AG09309 (cell line): ENCODE data around the gene PLCXD3.

Experiments used
- DNase-seq: peaks from one replicate; pipeline ENCODE4 v3.0.0-alpha.2; 2010; ENCODE audit warnings: low read depth
- H3K4me3 ChIP-seq: 2 replicates; pipeline ENCODE4 v1.5.1; 2011; ENCODE audit warnings: mild to moderate bottlenecking, low read depth, low read length, moderate library complexity; ENCODE audit not compliant: control insufficient read depth
- CTCF ChIP-seq: IDR thresholded peaks from 2 replicates; pipeline ENCODE4 v1.5.1; 2011; ENCODE audit warnings: mild to moderate bottlenecking, low read depth, low read length, inconsistent platforms; ENCODE audit not compliant: insufficient read depth, control insufficient read depth; ENCODE audit errors: missing control alignments

Gene PLCXD3

GRCh38 chr5:41410737-41411136 lies 99.7 kb downstream of the PLCXD3 start:
- no peak for DNase-seq

GRCh38 chr5:41410307-41410706 lies 100.1 kb downstream of the PLCXD3 start:
- no peak overlapping the region for H3K4me3 ChIP-seq
- no peak for TF ChIP-seq CTCF
- no peak for DNase-seq

More at GRCh38 chr5:41410737-41411136, 99.7 kb downstream of the PLCXD3 start:
- no peak for TF ChIP-seq CTCF
- H3K4me3 ChIP-seq: no peak overlapping the region

GRCh38 chr5:41408676-41409443 lies 101.5 kb downstream of the PLCXD3 start:
- no peak for DNase-seq
- TF ChIP-seq CTCF: no peak
- no peak overlapping the region for H3K4me3 ChIP-seq

GRCh38 chr5:41406936-41407335 lies 103.5 kb downstream of the PLCXD3 start:
- no peak for DNase-seq
- no peak overlapping the region for H3K4me3 ChIP-seq
- no peak for TF ChIP-seq CTCF

GRCh38 chr5:41406424-41406823 lies 104.0 kb downstream of the PLCXD3 start:
- TF ChIP-seq CTCF: no peak
- no peak overlapping the region for H3K4me3 ChIP-seq
- DNase-seq: no peak

GRCh38 chr5:41404757-41405156 lies 105.6 kb downstream of the PLCXD3 start:
- no peak for DNase-seq
- H3K4me3 ChIP-seq: no peak overlapping the region
- TF ChIP-seq CTCF: no peak
